Measurements from ENCODE around the gene CARS1.
"Not testable (repeated sequence)": the region's sequence is repeated elsewhere in the genome, so short reads cannot be mapped to it uniquely, and the experiment has no call there.

GRCh38 chr11:3063876-3064275, 6.7 kb upstream of the CARS1 start:
- TF ChIP-seq CHD2 (IDR thresholded peaks at IDR 0.05; ENCODE audit: low read length, partially characterized antibody); CTCF (IDR thresholded peaks at IDR 0.05); FOXJ3 (CRISPR knock-in tag; IDR thresholded peaks at IDR 0.05); USF2 (IDR thresholded peaks at IDR 0.05; ENCODE audit: borderline replicate concordance, low read depth, low read length); MAX (IDR thresholded peaks at IDR 0.05; ENCODE audit: low read depth); POLR2AphosphoS5 (IDR thresholded peaks at IDR 0.05; ENCODE audit: low read depth, low read length); REST (IDR thresholded peaks at IDR 0.05; ENCODE audit: low read depth, low read length); RAD21 (IDR thresholded peaks at IDR 0.05; ENCODE audit: low read length); EP300 (IDR thresholded peaks at IDR 0.05; ENCODE audit: borderline replicate concordance in 1 of 2, low read depth in 1 of 2, low read length in 1 of 2); TCF12 (IDR thresholded peaks at IDR 0.05); PBX3 (IDR thresholded peaks at IDR 0.05); TEAD4 (IDR thresholded peaks at IDR 0.05; ENCODE audit: borderline replicate concordance, insufficient read depth): not testable (repeated sequence)
